Vagina (tissue), 2 donors: ENCODE results near the gene HSD17B2.

Source experiments
- POLR2A ChIP-seq, 2 donors: fragments of 450-650 bp; IDR thresholded peaks; one replicate each; pipeline ENCODE4 v1.6.1; 2017; ENCODE audit warnings: antibody characterized with exemption in 2 of 2, mild to moderate bottlenecking in 2 of 2, moderate library complexity in 2 of 2
- POLR2AphosphoS5 ChIP-seq, 2 donors: sonication (generic); formaldehyde crosslinking; IDR thresholded peaks; one replicate each; pipeline ENCODE4 v1.9.0; 2017; ENCODE audit warnings: antibody characterized with exemption in 2 of 2, mild to moderate bottlenecking in 2 of 2, low read depth in 1 of 2; ENCODE audit not compliant: insufficient read depth in 1 of 2
- TF ChIP-seq, protein P1 (sequence below), 3 experiments: fragments of 450-650 bp in 2 of 3; fragments of 200-600 bp in 1 of 3; sonication (generic) in 1 of 3; IDR thresholded peaks; one replicate each; pipeline ENCODE4 v1.5.1; 2017 to 2019; ENCODE audit warnings: antibody characterized with exemption in 3 of 3, mild to moderate bottlenecking in 2 of 3, moderate library complexity in 2 of 3

DNA sequence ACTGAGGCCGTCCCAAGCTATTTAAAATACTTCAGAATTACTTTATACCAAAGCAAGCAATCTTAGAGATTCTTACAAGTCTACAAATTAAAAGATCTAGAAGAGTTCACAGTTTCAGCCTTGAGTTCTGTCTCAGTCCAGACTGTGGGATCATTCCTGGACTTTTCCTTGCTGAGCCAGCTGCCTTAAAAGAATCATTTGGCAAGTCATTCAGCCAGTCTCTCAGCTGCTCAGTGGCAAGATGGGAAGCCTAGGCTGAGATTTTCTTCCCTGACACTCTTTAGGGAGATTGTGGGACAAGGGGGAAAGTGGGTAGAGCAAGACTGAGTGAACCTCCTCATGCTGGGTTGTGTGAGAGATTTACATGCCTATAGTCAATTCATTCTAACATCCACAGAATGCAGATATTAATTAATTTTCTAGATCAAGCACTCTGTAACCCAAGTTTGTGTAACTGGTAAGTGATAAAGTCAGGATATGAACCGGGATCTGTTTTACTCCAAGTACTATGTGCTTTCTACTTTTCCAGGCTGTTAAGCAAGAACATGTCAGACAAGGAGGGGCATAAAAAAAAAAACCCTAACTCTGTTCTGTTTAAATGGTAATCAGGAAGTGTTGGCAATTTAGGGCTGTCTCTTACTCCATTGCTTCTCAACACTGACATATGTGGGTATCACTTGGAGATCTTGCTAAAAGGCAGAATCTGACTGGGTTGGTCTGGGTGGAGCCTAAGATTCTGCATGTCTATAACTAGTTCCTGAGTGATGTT, 50.1 kb downstream of the HSD17B2 start:
- TF ChIP-seq, protein P1, sequence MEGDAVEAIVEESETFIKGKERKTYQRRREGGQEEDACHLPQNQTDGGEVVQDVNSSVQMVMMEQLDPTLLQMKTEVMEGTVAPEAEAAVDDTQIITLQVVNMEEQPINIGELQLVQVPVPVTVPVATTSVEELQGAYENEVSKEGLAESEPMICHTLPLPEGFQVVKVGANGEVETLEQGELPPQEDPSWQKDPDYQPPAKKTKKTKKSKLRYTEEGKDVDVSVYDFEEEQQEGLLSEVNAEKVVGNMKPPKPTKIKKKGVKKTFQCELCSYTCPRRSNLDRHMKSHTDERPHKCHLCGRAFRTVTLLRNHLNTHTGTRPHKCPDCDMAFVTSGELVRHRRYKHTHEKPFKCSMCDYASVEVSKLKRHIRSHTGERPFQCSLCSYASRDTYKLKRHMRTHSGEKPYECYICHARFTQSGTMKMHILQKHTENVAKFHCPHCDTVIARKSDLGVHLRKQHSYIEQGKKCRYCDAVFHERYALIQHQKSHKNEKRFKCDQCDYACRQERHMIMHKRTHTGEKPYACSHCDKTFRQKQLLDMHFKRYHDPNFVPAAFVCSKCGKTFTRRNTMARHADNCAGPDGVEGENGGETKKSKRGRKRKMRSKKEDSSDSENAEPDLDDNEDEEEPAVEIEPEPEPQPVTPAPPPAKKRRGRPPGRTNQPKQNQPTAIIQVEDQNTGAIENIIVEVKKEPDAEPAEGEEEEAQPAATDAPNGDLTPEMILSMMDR (IDR thresholded peaks at IDR 0.05) = no peak
- no peak for TF ChIP-seq POLR2AphosphoS5 (IDR thresholded peaks at IDR 0.05; ENCODE audit: insufficient read depth in 1 of 2, low read depth in 1 of 2)
- no peak for TF ChIP-seq POLR2A (IDR thresholded peaks at IDR 0.05)
